Spleen (tissue), 7 donors: ENCODE measurements around the gene ZNF528.

ENCODE experiments used
- CTCF ChIP-seq, 11 experiments: fragments of 200-600 bp in 7 of 11; fragments of 450-650 bp in 4 of 11; sonication (generic) in 4 of 11; IDR thresholded peaks in 8 of 11; conservative IDR thresholded peaks in 3 of 11; 1 replicate in 7 of 11; 2 replicates in 4 of 11; pipeline versions ENCODE4 v1.4.0 to v1.8.0; 2016 to 2021; ENCODE audit warnings: antibody characterized with exemption in 11 of 11, inconsistent platforms in 4 of 11, mild to moderate bottlenecking in 1 of 11
- POLR2A ChIP-seq, 3 donors: fragments of 450-650 bp; IDR thresholded peaks; one replicate each; pipeline ENCODE4 v1.5.1; 2017; ENCODE audit warnings: antibody characterized with exemption in 3 of 3, mild to moderate bottlenecking in 1 of 3
- POLR2AphosphoS5 ChIP-seq, 3 donors: sonication (generic); formaldehyde crosslinking; IDR thresholded peaks; one replicate each; pipeline ENCODE4 v1.5.1; 2017; ENCODE audit warnings: antibody characterized with exemption in 3 of 3
- donor health status: DM: no; HTN: no; CAD: no; lungs with moderate emphysema.
- donor health status: DM: no; HTN: no; CAD: no.
- donor health status: DM: no; HTN: no; CAD: no.

GRCh38 chr19:52351512-52351911, 46.1 kb upstream of the ZNF528 start:
- TF ChIP-seq POLR2AphosphoS5 (IDR thresholded peaks at IDR 0.05) (no peak), CTCF (IDR thresholded peaks at IDR 0.05 in 8 of 11, conservative IDR thresholded peaks at IDR 0.05 in 3 of 11) (no peak), POLR2A (IDR thresholded peaks at IDR 0.05) (no peak)
